GM21529 (cell line): Measurements from ENCODE around the gene KCNE2.
A peak's percentile ranks its signal among the peaks of the same experiment; 100 is the strongest.

Source experiments
- ATAC-seq: cut with Tn5 transposase; IDR thresholded peaks from one replicate; pipeline ENCODE4 v1.9.1; 2021; ENCODE audit not compliant: unreplicated experiment

KCNE2 gene, protein sequence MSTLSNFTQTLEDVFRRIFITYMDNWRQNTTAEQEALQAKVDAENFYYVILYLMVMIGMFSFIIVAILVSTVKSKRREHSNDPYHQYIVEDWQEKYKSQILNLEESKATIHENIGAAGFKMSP

DNA sequence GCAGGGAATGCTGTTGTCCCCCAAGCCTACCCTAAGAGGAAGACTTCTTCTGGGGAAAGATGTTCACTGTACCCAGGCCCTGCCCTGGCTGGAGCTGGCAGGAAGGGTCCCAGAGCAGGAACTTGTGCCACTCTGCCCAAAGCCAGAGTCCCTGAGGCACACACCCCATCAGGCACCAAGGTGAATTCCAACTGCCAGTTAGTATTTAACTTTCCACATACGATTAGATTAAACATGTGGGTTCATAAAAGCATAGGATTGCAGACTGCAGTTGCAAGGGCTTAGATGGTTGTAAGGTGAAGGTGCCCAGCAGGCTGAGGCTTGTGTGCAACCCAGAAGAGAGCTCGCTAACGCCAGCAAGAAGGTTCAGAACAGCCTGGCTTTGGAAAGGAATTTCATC lies at the start of gene KCNE2:
TSS of gene KCNE2 (plus strand) at position 274 of the 400 bp plus-strand sequence. CDS start 6,473 bp downstream, outside the sequence.
- no peak for ATAC-seq

DNA sequence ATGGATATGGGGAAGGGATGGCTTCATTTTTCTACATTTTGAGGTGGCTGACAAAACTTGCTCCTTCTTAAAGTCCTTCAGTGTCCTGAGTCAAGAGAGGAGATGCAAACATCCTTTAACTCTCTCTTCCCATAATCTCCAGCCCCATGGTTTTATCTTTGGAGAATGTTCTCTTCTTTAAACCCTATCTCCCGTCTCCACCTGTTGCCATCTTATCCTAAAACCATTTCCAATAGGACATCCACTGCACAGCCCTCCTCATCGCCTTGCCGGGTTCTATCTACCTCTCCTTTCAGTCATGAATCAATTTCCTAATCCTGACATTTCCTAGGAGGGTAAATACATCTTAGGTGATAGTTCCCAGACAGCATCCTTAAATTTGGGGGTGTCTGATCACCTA lies 44.2 kb upstream of the KCNE2 start:
- ATAC-seq = no peak

DNA sequence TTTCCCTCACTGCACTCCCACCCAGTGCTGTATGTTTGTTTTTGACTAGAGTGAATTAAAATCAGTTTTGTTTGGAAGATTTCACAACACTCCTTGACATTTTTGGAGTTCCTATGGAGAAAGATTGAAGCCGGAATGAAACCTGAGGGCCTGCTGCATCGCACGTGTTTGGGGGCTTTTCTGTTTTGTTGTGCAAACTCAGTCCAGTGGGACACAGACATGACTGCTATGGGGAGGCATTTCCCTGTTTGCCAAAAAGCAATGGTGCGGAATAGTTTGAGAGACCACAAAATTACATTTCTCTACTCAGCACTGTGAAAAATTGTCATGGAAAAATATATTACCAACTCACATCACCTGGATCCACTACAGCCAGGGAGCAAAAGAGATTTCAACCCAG lies 43.8 kb upstream of the KCNE2 start:
- no peak for ATAC-seq

DNA sequence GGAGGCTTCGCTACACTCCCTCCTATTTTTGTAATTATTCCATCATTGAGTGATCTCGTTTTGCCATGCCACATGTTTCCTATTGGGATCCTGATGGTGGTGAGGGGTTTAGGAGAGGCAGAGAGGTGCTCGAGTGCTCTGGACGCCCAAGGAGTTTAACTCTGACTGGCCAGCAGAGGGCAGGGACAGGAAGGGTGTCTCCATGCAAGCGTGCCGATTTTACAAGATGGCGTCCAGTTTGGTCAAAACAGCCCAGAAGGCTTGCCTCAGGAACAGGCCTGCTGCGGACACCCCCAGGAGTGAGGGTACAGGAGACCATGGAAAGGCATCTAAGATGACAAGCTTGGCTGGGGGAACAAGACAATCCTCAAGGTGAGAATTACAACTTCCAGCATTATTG lies 33.8 kb upstream of the KCNE2 start:
- no peak for ATAC-seq

DNA sequence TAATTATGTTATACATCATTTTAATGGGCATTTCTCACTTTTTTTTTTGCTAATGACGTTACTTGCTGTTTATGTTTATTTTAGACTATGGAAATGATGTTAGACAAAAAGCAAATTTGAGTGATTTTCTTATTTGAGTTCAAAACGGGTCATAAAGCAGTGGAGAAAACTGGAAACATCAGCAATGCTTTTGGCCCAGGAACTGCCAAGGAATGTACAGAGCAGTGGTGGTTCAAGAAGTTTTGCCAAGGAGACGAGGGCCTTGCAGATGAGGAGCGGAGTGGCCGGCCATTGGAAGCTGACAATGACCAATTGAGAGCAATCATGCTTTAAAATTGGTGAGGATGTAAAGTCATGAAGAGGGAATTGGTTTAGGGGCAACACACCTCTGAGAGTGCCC lies 32.1 kb upstream of the KCNE2 start:
- ATAC-seq = no peak

DNA sequence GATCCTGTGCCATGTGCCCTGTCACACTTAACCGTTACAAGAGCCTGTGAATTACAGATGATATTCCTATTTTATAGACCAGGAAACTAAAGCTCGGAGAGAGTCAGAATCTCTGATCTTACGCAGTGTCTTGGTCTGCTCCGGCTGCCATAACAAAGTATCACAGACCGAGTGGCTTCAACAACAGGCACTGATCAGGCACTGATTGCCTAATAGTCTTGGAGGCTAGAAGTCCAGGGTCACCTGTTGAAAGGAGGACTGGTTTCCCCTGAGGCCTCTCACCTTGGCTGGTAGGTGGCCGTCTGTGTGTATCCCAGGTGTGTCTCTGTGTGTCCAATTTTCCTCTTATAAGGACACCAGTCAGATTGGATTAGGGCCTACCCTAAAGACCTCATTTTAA lies 31.5 kb upstream of the KCNE2 start:
- ATAC-seq = no peak

DNA sequence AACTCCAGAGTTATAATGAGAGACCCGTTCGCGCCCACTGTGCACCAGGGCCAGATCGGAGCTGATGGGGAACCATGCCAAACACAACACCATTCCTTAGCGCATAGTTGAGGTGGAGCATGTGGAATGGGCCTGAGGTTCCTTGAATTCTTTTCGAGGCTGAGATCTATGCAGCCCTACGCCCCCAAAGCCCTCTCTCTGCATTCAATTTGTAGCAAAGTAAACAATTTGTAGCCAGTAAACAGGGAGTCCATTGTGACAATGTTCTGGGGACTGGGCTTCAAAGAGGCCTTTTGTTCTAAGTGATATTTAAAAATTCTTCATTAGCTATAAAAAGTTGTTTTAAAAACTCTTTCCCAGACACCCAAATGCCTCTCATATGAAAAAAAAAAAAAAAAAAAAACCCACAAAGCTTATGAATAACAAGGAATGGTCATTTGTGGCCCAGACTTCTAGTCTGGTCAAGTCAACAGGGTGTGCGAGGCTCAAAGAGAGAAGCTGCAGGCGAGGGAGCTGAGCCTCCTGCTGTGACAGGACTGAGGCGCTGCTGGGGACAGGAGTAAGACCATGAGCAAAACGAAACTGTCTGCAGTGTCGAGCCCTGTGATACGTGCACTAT lies 30.6 kb upstream of the KCNE2 start:
- ATAC-seq = no peak

DNA sequence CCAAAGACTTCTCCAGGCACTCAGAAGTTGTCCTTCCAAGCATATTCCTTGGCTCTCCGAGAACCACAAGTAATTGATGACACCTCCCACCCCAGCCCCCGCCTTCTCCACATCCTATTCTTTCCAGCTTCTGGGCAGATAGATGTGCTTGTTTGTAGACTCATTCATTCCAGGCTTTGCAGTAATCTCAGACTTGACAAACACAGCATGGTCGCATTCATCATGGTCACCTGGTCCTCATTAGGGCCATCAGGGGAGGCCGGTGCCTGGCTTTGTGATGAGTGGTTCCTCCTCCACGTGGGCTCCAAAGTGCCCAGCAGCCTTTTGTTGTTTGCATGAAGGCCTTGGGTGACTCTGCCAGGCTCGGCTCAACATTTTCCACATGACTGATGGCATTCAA lies 28.5 kb upstream of the KCNE2 start:
- ATAC-seq = no peak

DNA sequence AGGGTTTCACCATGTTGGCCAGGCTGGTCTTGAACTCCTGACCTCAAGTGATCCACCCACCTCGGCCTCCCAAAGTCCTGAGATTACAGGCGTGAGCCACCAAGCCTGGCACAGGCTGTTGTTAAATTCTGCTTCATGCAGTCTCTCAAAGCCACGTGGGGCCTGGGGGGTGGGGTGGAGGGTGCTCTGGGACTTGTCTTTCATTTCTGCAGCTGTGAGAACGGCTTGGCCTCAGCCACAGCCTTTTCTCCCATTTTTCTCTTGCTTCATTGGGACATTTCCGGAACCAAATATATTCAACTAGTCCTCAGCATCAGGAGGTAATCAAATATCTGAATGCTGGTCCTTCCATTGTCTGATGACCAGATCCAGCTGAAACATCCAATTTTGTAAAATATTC lies 27.6 kb upstream of the KCNE2 start:
- ATAC-seq = no peak

DNA sequence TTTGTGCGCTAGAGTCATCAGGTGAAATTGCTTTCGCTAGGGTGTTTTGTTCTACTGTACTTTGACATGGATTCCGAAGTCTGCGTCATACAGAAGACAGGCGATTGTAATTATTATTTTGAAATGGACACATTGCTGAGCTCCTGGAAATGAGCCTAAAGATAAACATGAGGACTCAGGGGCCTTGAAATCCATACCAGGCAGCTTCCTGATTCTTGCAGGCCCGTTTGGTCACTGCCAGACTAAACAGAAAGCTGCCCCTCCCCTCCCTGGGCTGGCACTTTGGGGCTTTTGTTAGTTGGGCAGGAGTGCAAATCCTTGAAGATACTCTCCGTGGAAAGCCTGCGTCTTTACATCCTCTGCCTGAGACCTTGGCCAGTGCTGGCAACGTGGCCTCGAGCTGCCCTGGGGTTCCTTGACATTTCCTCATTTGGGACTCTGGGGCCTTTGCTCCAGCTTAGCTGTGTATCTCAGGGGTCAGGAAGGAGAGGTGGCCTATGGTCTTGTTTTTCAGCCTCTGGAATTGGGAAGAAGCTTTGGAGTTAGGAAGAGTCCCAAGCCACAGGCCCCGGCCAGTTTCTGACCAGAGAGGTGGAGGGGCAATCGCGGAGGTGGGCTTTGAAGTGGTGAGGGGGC lies 26.9 kb upstream of the KCNE2 start:
- ATAC-seq = no peak

DNA sequence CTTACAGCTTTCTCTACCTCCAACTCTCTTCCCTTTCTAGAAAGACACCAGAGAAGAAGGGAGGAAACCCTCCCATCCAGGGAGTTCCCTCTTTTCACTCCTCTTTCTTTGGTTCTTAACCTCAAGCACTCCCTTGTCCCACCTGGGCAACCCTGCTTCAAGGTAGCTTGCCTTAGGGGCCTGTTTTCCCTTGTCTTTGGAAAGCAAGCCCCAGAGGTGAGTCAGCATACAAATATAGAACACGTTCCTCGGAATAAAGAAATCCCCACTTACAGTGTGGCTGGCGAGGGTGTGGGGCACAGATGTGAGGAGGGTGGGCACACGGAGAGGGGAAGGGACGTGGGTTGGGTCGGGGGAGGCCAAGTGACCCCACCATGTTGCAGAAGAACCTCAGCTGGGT lies 26.1 kb upstream of the KCNE2 start:
- ATAC-seq = no peak

DNA sequence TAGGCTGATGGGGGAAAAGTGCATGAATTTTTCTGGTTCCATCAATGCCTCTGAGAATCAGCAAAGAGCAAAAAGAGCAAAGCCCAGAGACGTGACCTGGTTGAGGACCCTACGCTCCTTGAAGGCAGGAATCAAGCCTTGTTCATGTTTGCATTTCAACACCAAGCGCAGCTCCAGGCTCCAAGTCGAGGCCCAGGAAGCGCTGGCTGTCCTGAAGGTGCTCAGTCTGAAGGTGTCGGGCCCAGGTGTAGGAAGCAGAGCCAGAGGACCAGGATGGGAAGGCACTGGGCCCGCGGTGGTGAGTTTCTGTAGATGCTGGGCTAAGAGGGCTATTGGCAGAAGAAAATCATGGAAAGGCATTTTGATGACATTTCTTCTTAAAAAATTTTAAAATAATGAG lies 25.6 kb upstream of the KCNE2 start:
- ATAC-seq = no peak

DNA sequence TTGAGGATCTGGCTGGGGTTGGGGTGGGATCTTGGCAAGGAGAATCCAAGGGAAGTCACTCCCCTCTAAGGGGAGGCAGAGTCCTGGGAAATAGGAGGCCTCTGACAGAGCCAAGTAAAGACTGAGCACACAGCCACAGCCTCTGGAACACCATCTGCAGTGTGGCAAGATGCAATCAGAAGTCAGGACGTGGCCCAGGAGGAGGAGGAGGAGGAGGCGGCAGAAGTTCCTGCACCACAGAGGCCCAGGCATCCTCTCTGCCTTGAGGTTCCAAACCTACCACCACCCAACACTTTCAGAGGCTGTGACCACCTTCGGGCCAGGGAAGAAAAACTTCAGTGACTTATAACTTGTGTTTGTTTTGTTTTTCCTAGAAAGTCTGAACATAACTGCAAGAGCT lies 23.7 kb upstream of the KCNE2 start:
- ATAC-seq = no peak

DNA sequence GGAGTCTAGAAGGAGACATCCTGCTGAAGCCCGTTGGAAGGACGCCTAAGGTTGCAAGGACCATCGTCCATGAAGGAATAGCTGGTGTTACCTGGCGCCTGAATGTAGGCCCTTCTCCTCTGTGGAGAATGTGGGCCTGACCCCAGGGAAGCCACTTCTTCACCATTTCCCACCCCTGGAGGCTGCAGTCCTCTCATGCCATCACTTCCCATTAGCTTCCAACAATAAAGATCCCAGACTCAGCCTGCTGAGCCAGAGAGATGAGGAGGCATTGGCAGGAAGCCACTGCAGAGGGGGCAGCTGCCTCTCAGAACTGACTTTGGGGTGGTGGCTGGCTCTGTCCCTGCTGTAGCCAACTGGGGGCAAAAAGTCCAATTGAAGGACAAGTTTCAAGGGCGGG lies 21.3 kb upstream of the KCNE2 start:
- no peak for ATAC-seq

DNA sequence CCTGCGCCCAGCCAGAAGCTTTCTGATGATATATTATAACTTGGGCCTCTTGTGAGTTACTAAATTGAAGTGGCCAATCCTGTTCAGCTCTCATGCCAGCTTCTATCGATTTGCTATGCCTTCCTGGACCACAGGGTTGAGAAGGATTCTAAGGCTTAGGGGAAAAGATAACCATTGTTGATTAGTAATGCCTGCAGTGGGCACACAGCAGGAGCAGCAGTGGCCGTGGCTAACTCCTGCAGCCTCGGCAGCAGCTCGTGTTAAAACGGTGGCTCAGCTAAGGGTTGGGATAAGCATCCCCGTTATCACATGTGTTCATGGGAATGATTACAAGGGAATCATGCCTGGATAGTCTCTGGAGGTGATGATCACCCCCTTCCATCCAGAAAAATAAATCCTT lies 20.5 kb upstream of the KCNE2 start:
- no peak for ATAC-seq

DNA sequence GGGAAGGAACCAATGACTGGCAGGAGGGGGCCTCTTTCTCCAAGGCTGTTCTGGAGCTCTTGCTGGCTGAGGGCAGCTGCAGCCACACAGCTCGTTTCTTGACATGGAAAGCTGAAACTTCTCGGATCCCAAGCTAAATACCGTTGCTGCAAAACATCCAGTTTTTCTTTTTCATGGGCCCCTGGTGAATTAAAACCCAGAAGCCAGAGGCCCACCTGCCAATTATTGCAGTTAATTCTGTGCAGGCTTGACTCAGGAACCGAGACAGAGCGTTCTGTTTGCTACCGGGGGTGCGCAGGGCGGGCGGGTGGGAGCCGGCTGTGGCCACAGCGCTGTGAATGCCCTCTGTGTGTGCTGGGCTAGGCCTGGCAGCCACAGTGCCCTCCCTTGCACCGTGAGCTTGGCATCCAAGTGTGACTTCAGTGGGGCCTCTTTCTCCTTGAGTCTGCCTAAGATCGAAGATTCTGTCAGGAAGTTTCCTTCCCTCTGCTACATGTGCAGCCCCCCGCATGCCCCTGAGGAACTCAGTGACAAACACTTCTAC lies 19.9 kb upstream of the KCNE2 start:
- ATAC-seq = no peak

DNA sequence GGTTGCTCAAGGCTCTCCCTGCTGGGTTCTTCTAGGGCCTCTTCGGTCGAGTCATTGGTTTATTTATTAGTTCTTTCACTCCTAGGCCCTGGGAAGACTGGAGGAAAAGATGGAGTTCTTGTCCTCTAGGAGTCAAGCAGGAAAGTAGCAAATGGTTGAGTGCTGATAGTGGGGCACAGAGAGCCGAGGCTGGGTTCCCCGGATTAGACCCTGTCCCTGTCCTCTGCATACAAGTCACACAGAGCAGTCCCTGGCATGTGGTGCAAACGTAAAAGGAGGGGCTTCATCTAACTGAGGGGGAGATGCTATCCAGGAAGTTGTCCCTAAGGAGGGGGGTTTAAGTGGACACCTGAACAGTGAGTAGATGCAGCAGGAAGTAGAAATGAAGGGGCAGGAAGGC lies 19.2 kb upstream of the KCNE2 start:
- ATAC-seq = no peak

DNA sequence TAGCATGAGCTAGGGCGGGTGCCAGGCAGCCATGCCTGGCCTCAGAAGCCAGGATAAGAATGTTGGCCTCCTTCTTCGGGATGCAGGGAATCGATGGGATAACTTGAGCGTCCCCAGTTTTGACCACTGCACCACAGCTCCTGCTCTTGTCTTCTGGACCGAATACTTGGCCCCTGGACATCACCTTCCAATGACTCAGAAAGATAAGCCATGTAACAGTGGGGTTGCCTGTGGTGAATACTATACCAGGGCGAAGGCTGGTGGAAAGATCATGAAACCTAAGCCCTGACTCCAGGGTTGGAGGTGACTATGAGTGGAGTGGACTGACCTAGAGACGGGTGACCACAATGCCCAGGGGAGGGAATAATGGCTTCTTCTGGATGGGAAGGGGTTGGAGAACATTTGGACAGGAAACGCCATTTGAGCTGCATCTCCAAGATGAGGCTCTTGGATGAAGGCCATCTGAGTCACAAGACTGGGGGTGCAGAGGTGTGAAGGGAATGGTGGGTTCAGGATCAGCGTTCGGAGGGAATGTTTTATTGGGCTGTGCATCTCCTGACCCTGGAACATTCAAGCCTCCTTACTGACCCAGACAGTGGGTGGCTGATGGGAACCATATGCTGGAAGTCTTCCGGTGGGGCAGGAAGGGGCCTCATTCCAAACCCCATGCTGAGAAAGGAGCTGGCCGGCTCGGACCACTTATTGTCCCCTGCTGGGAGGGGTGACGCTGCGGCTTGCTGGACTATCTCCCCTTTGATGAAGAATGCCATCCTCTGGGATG lies 18.5 kb upstream of the KCNE2 start:
- ATAC-seq = no peak

DNA sequence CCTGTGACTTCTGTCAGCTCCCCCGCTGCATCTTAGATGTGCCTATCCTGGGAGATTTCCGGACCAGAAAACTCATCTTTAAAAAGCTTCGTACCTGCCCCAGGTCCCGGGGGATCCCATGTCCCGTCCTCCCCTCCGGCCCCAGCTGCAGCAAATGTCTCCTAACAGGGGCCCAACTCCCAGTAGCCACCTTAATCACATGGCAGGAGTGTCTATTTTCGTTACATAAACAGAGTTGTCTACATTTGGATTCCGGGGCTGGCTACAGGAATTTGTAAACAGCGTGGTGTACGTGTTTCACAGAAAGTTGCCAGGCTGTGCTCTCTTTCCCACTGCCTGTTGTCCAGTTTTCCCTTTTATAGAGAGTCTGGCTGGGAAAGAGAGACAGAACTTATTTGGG lies 17.9 kb upstream of the KCNE2 start:
- no peak for ATAC-seq

DNA sequence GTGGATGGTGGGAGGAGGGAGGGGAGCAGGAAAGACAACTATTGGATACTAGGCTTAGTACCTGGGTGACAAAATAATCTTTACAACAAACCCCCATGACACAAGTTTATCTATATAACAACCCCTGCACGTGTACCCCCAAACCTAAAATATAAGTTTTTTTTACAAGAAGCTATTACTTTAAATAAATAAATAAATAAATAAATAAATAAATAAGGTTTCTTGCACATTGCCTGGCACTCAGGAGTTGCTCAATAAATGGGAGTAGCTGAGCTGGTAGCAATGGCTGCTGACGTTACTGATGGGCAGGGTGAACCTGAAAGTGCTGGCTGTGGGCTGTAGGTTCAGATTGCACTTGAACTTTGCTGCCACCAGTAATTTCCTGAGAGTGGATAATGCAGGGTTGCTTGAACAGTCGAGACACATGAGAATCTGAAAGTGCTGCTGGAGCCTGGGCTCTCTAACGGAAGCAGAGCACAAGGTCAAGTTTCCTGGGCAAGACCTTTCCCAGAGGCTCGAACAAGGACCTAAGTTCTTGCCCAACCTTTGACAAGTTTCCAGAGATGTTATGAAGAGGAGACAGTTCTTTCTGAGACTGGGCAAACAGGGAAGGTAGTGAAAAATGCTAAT lies 14.8 kb upstream of the KCNE2 start:
- ATAC-seq = no peak

DNA sequence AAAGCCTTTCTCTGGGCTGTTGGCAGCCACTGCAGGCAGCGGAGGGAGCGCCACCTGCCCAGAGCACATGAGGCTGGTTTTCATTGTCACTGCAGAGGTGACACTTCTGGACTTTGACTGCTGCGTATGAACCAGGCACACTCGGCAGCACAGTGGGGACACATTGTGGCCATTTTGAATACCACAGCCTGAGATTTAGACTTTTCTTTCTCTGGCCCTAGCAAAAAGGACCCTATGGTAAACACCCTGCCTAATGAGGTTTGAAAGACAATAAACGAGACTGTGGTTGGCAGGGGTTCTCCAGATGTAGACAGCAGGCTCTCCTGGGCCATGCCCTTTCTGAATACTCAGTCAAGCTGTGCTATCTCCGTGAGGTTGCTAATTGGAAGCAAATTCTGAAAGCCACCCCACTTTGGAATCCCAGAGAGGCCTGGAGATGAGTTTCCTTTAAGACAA lies 12.0 kb upstream of the KCNE2 start:
- peak; percentile 76 for ATAC-seq
